Measurements from ENCODE around the gene TWSG1.

DNA sequence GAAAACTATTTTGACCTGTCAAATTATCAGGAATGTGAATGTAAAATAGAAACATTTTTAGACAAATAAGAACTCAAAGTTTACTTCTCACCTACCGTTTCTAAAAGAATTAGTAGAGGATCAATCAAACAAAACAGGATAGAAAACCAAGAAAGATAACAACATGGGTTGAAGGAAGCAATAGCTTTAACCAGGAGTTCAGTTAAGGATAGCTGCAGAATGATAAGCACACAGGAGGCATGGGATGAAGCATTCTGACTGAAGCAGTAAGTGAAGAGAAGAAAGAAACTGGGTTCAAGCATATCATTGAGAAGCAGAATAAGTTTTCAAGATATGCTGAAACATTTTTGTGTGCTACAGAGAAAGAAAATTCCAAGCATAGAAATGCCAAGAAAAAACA lies 52.3 kb downstream of the TWSG1 start:
- no peak for TF ChIP-seq CTCF (IDR thresholded peaks at IDR 0.05)
- TF ChIP-seq POLR2A (IDR thresholded peaks at IDR 0.05) = no peak
- no peak for TF ChIP-seq EP300 (IDR thresholded peaks at IDR 0.05)
